Stimulated activated CD4-positive, alpha-beta T cell treated with anti-CD3 and anti-CD28 coated beads, Interleukin-2, amount 100 ng/mL, for 48 hours (primary cell): ENCODE data around the gene KRTAP9-6.
"Not testable (repeated sequence)": the region's sequence is repeated elsewhere in the genome, so short reads cannot be mapped to it uniquely, and the experiment has no call there.

Source experiments
- DNase-seq, 2 donors: peaks; one replicate each; pipeline ENCODE4 v3.0.0-alpha.2; 2020

Gene KRTAP9-6

GRCh38 chr17:41271858-41272257 is 6.7 kb downstream of the KRTAP9-6 start:
- DNase-seq = no peak

GRCh38 chr17:41275648-41276190 is 10.5 kb downstream of the KRTAP9-6 start, which contains the start of gene KRTAP9-7:
Gene KRTAP9-7, plus strand, starts transcription at chr17:41275698. Its CDS starts 0 bp downstream, at chr17:41275698.
- not testable (repeated sequence) for DNase-seq

- DNase-seq = no peak
These were observed 13.2 kb downstream of the KRTAP9-6 start for GRCh38 chr17:41278176-41278955.

GRCh38 chr17:41284043-41284442 is 18.9 kb downstream of the KRTAP9-6 start:
- no peak for DNase-seq

GRCh38 chr17:41284546-41284945 is 19.4 kb downstream of the KRTAP9-6 start:
- DNase-seq = no peak

- no peak for DNase-seq
These were observed 21.9 kb downstream of the KRTAP9-6 start for GRCh38 chr17:41287050-41287449.

GRCh38 chr17:41294016-41294415 is 28.8 kb downstream of the KRTAP9-6 start:
- no peak for DNase-seq

- DNase-seq = no peak
These were observed 31.7 kb downstream of the KRTAP9-6 start for GRCh38 chr17:41296846-41297245.

GRCh38 chr17:41298458-41299135 is 33.4 kb downstream of the KRTAP9-6 start:
- no peak for DNase-seq

GRCh38 chr17:41301204-41301790 is 36.1 kb downstream of the KRTAP9-6 start:
- DNase-seq = no peak

GRCh38 chr17:41301916-41302901 is 37.0 kb downstream of the KRTAP9-6 start, which contains the start of gene KRTAP29-1:
Gene KRTAP29-1, minus strand, starts transcription at chr17:41302851. Its CDS starts 0 bp downstream, at chr17:41302851.
- DNase-seq = no peak

GRCh38 chr17:41302981-41303380 is 37.8 kb downstream of the KRTAP9-6 start:
- DNase-seq = no peak

GRCh38 chr17:41304091-41304490 is 38.9 kb downstream of the KRTAP9-6 start:
- no peak for DNase-seq

GRCh38 chr17:41307647-41308046 is 42.5 kb downstream of the KRTAP9-6 start:
- no peak for DNase-seq

- peak; percentile 26 to 30 for DNase-seq
These were observed 43.2 kb downstream of the KRTAP9-6 start for GRCh38 chr17:41308251-41308917.

- peak in 1 of 2 donors; percentile 27 for DNase-seq
These were observed 43.8 kb downstream of the KRTAP9-6 start, which contains the start of gene KRTAP16-1 for GRCh38 chr17:41308918-41309359. Gene KRTAP16-1, minus strand, starts transcription at chr17:41309309. Its CDS starts 56 bp downstream, at chr17:41309253.

- no peak for DNase-seq
These were observed 45.9 kb downstream of the KRTAP9-6 start for GRCh38 chr17:41311111-41311510.

- no peak for DNase-seq
These were observed 50.1 kb downstream of the KRTAP9-6 start, which contains the start of gene KRTAP17-1 for GRCh38 chr17:41315204-41315794. Gene KRTAP17-1, minus strand, starts transcription at chr17:41315710. Its CDS starts 60 bp downstream, at chr17:41315650.
